ENCODE results near the gene SMPD1.

The SMPD1 gene

GRCh38 chr11:6404342-6405051 is 14.2 kb downstream of the SMPD1 start:
- Histone ChIP-seq H3K4me3 (ENCODE audit: low read depth in 1 of 2, low read length in 1 of 2) (no peak overlapping the region), H3K27me3 (no peaks in the 10 kb centered on the region), H3K9me3 (no peaks in the 10 kb centered on the region), H3K27ac (no peak overlapping the region), H3K4me1 (ENCODE audit: control insufficient read depth in 1 of 2, insufficient read depth in 1 of 2, low read depth in 1 of 2, low read length in 1 of 2) (no peaks in the 10 kb centered on the region), H3K36me3 (no peaks in the 10 kb centered on the region)
- TF ChIP-seq CTCF (IDR thresholded peaks at IDR 0.05), result no peak

- no peak overlapping the region for H3K4me3 ChIP-seq (ENCODE audit: low read depth in 1 of 2, low read length in 1 of 2)
- no peaks in the 10 kb centered on the region for H3K9me3 ChIP-seq
- H3K4me1 ChIP-seq (ENCODE audit: control insufficient read depth in 1 of 2, insufficient read depth in 1 of 2, low read depth in 1 of 2, low read length in 1 of 2), result no peaks in the 10 kb centered on the region
- TF ChIP-seq CTCF (IDR thresholded peaks at IDR 0.05), result no peak
- no peaks in the 10 kb centered on the region for H3K36me3 ChIP-seq
- no peak overlapping the region for H3K27ac ChIP-seq
- no peaks in the 10 kb centered on the region for H3K27me3 ChIP-seq
These were observed 14.9 kb downstream of the SMPD1 start for GRCh38 chr11:6405052-6405667.

DNA sequence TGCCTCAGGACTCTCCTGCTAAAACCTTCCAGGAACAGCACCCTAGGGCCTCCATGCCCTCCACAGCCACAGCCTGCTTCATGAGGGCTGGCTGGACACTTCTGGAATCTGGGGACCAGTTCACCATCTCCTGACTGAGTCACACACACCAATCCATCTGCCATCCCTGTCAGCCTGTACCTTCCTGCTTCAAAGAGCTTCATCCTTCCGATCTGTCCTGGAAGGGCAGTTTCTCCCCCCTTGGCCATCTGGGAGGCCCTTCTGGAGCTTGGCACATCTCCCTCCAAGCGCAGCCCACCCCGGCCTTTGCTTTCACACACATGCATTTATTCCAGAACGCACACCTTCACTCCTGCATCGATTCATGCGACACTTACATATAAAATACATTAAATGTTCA is 15.6 kb downstream of the SMPD1 start:
- H3K36me3 ChIP-seq, result no peaks in the 10 kb centered on the region
- no peaks in the 10 kb centered on the region for H3K4me1 ChIP-seq (ENCODE audit: control insufficient read depth in 1 of 2, insufficient read depth in 1 of 2, low read depth in 1 of 2, low read length in 1 of 2)
- no peak overlapping the region for H3K4me3 ChIP-seq (ENCODE audit: low read depth in 1 of 2, low read length in 1 of 2)
- no peaks in the 10 kb centered on the region for H3K9me3 ChIP-seq
- no peaks in the 10 kb centered on the region for H3K27me3 ChIP-seq
- no peak for TF ChIP-seq CTCF (IDR thresholded peaks at IDR 0.05)
- H3K27ac ChIP-seq, result no peak overlapping the region

GRCh38 chr11:6406370-6406769 is 16.1 kb downstream of the SMPD1 start:
- no peaks in the 10 kb centered on the region for H3K4me1 ChIP-seq (ENCODE audit: control insufficient read depth in 1 of 2, insufficient read depth in 1 of 2, low read depth in 1 of 2, low read length in 1 of 2)
- no peaks in the 10 kb centered on the region for H3K27me3 ChIP-seq
- H3K4me3 ChIP-seq (ENCODE audit: low read depth in 1 of 2, low read length in 1 of 2), result no peak overlapping the region
- H3K36me3 ChIP-seq, result no peaks in the 10 kb centered on the region
- no peaks in the 10 kb centered on the region for H3K9me3 ChIP-seq
- no peak overlapping the region for H3K27ac ChIP-seq
- TF ChIP-seq CTCF (IDR thresholded peaks at IDR 0.05), result no peak

- H3K27ac ChIP-seq, result no peak overlapping the region
- no peak overlapping the region for H3K4me3 ChIP-seq (ENCODE audit: low read depth in 1 of 2, low read length in 1 of 2)
- peaks cover 8% of the 10 kb centered on the region for H3K27me3 ChIP-seq
- no peaks in the 10 kb centered on the region for H3K36me3 ChIP-seq
- H3K4me1 ChIP-seq (ENCODE audit: control insufficient read depth in 1 of 2, insufficient read depth in 1 of 2, low read depth in 1 of 2, low read length in 1 of 2), result peaks cover 0 to 13% of the 10 kb centered on the region in 2 experiments
- no peak for TF ChIP-seq CTCF (IDR thresholded peaks at IDR 0.05)
- no peaks in the 10 kb centered on the region for H3K9me3 ChIP-seq
These were observed 20.6 kb downstream of the SMPD1 start for GRCh38 chr11:6410695-6411430.
